Measurements from ENCODE around the gene NXPH1. TPM values are rescaled to one million over a fixed set of nuclear protein-coding genes. Genes with fewer than 3 reads are reported as not detected.

NXPH1 gene
- total and polyA plus RNA-seq, 9 of the 15 experiments (the other 6 are each of a cell fraction or from before 2014, with no cell fraction given): 0.16 TPM; not detected in 8

DNA sequence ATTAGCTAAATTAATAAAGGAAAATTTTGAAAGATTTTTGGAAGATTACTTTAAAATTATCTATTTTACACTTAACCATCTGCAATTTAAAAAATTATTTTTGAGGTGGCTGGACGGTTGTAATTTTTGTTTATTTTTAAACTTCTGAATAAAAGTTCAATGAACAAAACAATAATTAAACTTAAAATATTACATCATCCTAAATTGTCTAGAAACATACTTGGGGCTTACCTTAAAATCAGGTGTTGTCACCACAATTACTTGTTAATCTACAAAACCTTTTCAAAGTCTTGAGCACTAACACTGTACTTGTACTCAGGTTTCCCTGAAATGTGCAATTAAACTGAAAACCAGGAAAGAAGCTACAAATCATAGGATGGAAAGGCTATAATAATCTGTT is 328.3 kb downstream of the NXPH1 start:
- Histone ChIP-seq H3K79me2 (ENCODE audit: control insufficient read depth, insufficient read depth, low read length) (peaks cover 39% of the 10 kb centered on the region), H4K20me1 (replicated peaks; ENCODE audit: control insufficient read depth, insufficient read depth, low read length) (no peaks in the 10 kb centered on the region), H3K4me3 (no peak overlapping the region), H3K9ac (ENCODE audit: insufficient read depth in 1 of 2, low read depth in 2 of 2, low read length in 2 of 2) (peak overlapping the region in 1 of 2 experiments; percentile 82; a peak in 1 of 4 replicates), H3K4me2 (ENCODE audit: insufficient read depth, low read length) (no peak overlapping the region), H3K36me3 (ENCODE audit: control insufficient read depth, insufficient read depth, low read length) (no peaks in the 10 kb centered on the region), H3K27ac (ENCODE audit: extremely low read depth, low read depth, low read length) (peak overlapping the region; percentile 97), H2AFZ (ENCODE audit: low read depth, low read length) (peak overlapping the region; percentile 54), H3K9me3 (replicated peaks; ENCODE audit: control insufficient read depth, insufficient read depth, low read depth, low read length) (no peaks in the 10 kb centered on the region), H3K9me1 (ENCODE audit: control insufficient read depth, insufficient read depth, low read length) (no peaks in the 10 kb centered on the region), H3K27me3 (ENCODE audit: control insufficient read depth in 2 of 2, insufficient read depth in 2 of 2, low read length in 2 of 2) (no peaks in the 10 kb centered on the region), H3K4me1 (replicated peaks in 1 of 2; ENCODE audit: control insufficient read depth in 2 of 2, insufficient read depth in 2 of 2, low read length in 2 of 2) (peaks cover 0 to 18% of the 10 kb centered on the region in 2 experiments; a peak in 3 of 5 replicates)
- no TSS peak for BruUV-seq (replicated peaks)
- no peak for DNase-seq (ENCODE audit: extremely low read depth in 1 of 4, low spot score in 3 of 4)
- ChIA-PET CTCF (ENCODE audit: low intra/inter-chr PET ratio) (no interaction called here), POLR2A (interaction anchor here (0.6 to 0.8 kb wide), 2 partner anchors 21 to 595 kb away, joined by 3 read pairs; no protein-coding TSS in a partner anchor)
- intact Hi-C loops (cut with micrococcal nuclease): no loop called here
- 0% methylated on average over 1 of the region's 1 CpG for WGBS (ENCODE audit: insufficient coverage, low coverage, missing lambda C conversion rate)
- in situ Hi-C loops (cut with MboI): no loop called here
- FAIRE-seq: no peak
- ATAC-seq: no peak
- TF ChIP-seq CEBPB (tag; IDR thresholded peaks at IDR 0.05) (peak; percentile 35; the same call in 1 of the 2 replicates), CEBPG (CRISPR knock-in tag; IDR thresholded peaks at IDR 0.05) (no peak), CEBPG (tag; conservative IDR thresholded peaks at IDR 0.05 in 1 of 2, IDR thresholded peaks at IDR 0.05 in 1 of 2) (peak in 1 of 2 experiments; percentile 52; a peak in 2 of 4 replicates)
- TF ChIP-seq, protein P1, sequence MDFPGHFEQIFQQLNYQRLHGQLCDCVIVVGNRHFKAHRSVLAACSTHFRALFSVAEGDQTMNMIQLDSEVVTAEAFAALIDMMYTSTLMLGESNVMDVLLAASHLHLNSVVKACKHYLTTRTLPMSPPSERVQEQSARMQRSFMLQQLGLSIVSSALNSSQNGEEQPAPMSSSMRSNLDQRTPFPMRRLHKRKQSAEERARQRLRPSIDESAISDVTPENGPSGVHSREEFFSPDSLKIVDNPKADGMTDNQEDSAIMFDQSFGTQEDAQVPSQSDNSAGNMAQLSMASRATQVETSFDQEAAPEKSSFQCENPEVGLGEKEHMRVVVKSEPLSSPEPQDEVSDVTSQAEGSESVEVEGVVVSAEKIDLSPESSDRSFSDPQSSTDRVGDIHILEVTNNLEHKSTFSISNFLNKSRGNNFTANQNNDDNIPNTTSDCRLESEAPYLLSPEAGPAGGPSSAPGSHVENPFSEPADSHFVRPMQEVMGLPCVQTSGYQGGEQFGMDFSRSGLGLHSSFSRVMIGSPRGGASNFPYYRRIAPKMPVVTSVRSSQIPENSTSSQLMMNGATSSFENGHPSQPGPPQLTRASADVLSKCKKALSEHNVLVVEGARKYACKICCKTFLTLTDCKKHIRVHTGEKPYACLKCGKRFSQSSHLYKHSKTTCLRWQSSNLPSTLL (IDR thresholded peaks at IDR 0.05): no peak
- TF ChIP-seq, protein P2, sequence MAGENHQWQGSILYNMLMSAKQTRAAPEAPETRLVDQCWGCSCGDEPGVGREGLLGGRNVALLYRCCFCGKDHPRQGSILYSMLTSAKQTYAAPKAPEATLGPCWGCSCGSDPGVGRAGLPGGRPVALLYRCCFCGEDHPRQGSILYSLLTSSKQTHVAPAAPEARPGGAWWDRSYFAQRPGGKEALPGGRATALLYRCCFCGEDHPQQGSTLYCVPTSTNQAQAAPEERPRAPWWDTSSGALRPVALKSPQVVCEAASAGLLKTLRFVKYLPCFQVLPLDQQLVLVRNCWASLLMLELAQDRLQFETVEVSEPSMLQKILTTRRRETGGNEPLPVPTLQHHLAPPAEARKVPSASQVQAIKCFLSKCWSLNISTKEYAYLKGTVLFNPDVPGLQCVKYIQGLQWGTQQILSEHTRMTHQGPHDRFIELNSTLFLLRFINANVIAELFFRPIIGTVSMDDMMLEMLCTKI (IDR thresholded peaks at IDR 0.05; ENCODE audit: partially characterized antibody): no peak
- TF ChIP-seq, protein P3, sequence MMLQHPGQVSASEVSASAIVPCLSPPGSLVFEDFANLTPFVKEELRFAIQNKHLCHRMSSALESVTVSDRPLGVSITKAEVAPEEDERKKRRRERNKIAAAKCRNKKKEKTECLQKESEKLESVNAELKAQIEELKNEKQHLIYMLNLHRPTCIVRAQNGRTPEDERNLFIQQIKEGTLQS (IDR thresholded peaks at IDR 0.05): peak; percentile 71
- TF ChIP-seq, protein P3 (CRISPR knock-in tag; conservative IDR thresholded peaks at IDR 0.05): no peak
